ENCODE measurements around the gene IYD.

DNA sequence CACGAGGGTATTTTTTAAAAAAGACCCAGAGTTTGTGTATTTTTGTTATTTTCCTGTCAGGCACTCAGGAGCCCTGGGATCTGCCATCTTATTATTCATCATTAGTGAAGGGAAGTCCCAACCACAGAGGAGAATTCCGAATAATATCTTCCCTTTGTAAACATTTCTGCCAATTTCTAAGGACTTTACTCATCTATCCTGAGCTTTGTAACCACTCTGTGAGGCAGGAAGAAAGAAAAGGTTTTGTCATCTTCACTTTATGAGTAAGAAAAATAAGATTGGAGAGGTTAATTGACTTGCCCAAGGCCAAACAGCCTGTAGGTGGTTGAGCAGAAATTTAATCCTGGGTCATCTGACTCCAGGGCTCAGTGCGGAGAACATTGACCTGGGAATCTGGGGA, 23.0 kb upstream of the IYD start:
- TF ChIP-seq TEAD4 (IDR thresholded peaks at IDR 0.05) = no peak
- TF ChIP-seq, protein P1, sequence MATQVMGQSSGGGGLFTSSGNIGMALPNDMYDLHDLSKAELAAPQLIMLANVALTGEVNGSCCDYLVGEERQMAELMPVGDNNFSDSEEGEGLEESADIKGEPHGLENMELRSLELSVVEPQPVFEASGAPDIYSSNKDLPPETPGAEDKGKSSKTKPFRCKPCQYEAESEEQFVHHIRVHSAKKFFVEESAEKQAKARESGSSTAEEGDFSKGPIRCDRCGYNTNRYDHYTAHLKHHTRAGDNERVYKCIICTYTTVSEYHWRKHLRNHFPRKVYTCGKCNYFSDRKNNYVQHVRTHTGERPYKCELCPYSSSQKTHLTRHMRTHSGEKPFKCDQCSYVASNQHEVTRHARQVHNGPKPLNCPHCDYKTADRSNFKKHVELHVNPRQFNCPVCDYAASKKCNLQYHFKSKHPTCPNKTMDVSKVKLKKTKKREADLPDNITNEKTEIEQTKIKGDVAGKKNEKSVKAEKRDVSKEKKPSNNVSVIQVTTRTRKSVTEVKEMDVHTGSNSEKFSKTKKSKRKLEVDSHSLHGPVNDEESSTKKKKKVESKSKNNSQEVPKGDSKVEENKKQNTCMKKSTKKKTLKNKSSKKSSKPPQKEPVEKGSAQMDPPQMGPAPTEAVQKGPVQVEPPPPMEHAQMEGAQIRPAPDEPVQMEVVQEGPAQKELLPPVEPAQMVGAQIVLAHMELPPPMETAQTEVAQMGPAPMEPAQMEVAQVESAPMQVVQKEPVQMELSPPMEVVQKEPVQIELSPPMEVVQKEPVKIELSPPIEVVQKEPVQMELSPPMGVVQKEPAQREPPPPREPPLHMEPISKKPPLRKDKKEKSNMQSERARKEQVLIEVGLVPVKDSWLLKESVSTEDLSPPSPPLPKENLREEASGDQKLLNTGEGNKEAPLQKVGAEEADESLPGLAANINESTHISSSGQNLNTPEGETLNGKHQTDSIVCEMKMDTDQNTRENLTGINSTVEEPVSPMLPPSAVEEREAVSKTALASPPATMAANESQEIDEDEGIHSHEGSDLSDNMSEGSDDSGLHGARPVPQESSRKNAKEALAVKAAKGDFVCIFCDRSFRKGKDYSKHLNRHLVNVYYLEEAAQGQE (IDR thresholded peaks at IDR 0.05; ENCODE audit: low read depth) = no peak
- TF ChIP-seq, protein P2, sequence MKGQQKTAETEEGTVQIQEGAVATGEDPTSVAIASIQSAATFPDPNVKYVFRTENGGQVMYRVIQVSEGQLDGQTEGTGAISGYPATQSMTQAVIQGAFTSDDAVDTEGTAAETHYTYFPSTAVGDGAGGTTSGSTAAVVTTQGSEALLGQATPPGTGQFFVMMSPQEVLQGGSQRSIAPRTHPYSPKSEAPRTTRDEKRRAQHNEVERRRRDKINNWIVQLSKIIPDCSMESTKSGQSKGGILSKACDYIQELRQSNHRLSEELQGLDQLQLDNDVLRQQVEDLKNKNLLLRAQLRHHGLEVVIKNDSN (IDR thresholded peaks at IDR 0.05) = no peak
- no peak for TF ChIP-seq TAF1 (IDR thresholded peaks at IDR 0.05; ENCODE audit: low read depth)
- TF ChIP-seq EP300 (IDR thresholded peaks at IDR 0.05; ENCODE audit: borderline replicate concordance) = no peak
- TF ChIP-seq RAD21 (IDR thresholded peaks at IDR 0.05; ENCODE audit: low read depth) = no peak
- TF ChIP-seq TCF12 (IDR thresholded peaks at IDR 0.05; ENCODE audit: low read depth) = no peak
- TF ChIP-seq NFIC (IDR thresholded peaks at IDR 0.05) = no peak
- no peak for TF ChIP-seq FOXM1 (IDR thresholded peaks at IDR 0.05; ENCODE audit: borderline replicate concordance, low read depth)

All from Ishikawa (cell line).